Caco-2 (cell line): ENCODE results near the gene SRGAP2C. TPM values are rescaled to one million over a fixed set of nuclear protein-coding genes. Genes with fewer than 3 reads are reported as not detected.
"Not testable (repeated sequence)": the region's sequence is repeated elsewhere in the genome, so short reads cannot be mapped to it uniquely, and the experiment has no call there.

Experiments
- BruUV-seq: library from RNA; stranded (reverse); fragments of 400-500 nt; replicated peaks from 2 replicates; lab custom pipeline; 2021; lab: Mats Ljungman, UMichigan
- CTCF ChIA-PET: fragments of 300-600 bp; sonication (Branson Sonifier 250); formaldehyde crosslinking; loops from one replicate; lab custom pipeline; 2022; ENCODE audit warnings: antibody characterized with exemption; lab: Charles Lee
- POLR2A ChIA-PET: fragments of 300-600 bp; sonication (Branson Sonifier 250); formaldehyde crosslinking; loops from one replicate; lab custom pipeline; 2022; ENCODE audit warnings: antibody characterized with exemption; lab: Charles Lee
- DNase-seq, 2 experiments: peaks; one replicate each; pipeline versions ENCODE4 v3.0.0 to v3.0.0-alpha.2; 2020 to 2022
- H3K27me3 ChIP-seq: replicated peaks from 2 replicates; pipeline ENCODE4 v1.6.0; 2011; ENCODE audit warnings: low read length; ENCODE audit not compliant: control insufficient read depth, insufficient read depth
- H3K36me3 ChIP-seq: 2 replicates; pipeline ENCODE4 v1.5.1; 2011; ENCODE audit warnings: low read length; ENCODE audit not compliant: control insufficient read depth, insufficient read depth
- H3K4me1 ChIP-seq: fragments of 250-450 bp; sonication (Bioruptor Pico); 2 replicates; pipeline ENCODE4 v1.5.1; 2020; ENCODE audit warnings: mild to moderate bottlenecking
- H3K4me3 ChIP-seq: 2 replicates; pipeline ENCODE4 v1.5.1; 2011; ENCODE audit warnings: low read depth, mild to moderate bottlenecking, control low read depth, low read length
- H3K9me3 ChIP-seq: fragments of 250-450 bp; sonication (Bioruptor Pico); 2 replicates; pipeline ENCODE4 v1.5.1; 2020; ENCODE audit warnings: mild to moderate bottlenecking, moderate library complexity
- H3K27ac Mint-ChIP-seq: one replicate; pipeline ENCODE4 v1.8.0; 2022; ENCODE audit warnings: mixed read lengths; ENCODE audit not compliant: unreplicated experiment
- H3K27me3 Mint-ChIP-seq: one replicate; pipeline ENCODE4 v1.8.0; 2022; ENCODE audit warnings: mixed read lengths; ENCODE audit not compliant: insufficient read depth, unreplicated experiment
- H3K36me3 Mint-ChIP-seq: one replicate; pipeline ENCODE4 v1.8.0; 2022; ENCODE audit warnings: mild to moderate bottlenecking, mixed read lengths; ENCODE audit not compliant: insufficient read depth, unreplicated experiment
- H3K4me1 Mint-ChIP-seq: one replicate; pipeline ENCODE4 v1.8.0; 2022; ENCODE audit warnings: low read depth, mixed read lengths; ENCODE audit not compliant: unreplicated experiment
- H3K4me3 Mint-ChIP-seq: one replicate; pipeline ENCODE4 v1.8.0; 2022; ENCODE audit warnings: mild to moderate bottlenecking, moderate library complexity, mixed read lengths; ENCODE audit not compliant: unreplicated experiment
- H3K9me3 Mint-ChIP-seq: one replicate; pipeline ENCODE4 v1.8.0; 2022; ENCODE audit warnings: mixed read lengths; ENCODE audit not compliant: unreplicated experiment
- intact Hi-C: fragments of 100-400 bp; cut with micrococcal nuclease; formaldehyde crosslinking; loops from one replicate; pipeline ENCODE4 v1.10.0; 2022; ENCODE audit not compliant: unreplicated experiment
- total RNA-seq: library from RNA; stranded (reverse); gene quantifications from 2 replicates; pipeline ENCODE4 v1.2.3, GENCODE V29; 2022

Gene SRGAP2C
- total RNA-seq, 1 experiment from 2014 or later: 0.98 TPM

GRCh38 chr1:121186191-121186590 is 1.4 kb downstream of the SRGAP2C start:
- H3K36me3 Mint-ChIP-seq, H3K27ac Mint-ChIP-seq, BruUV-seq, H3K4me1 Mint-ChIP-seq, intact Hi-C loops, DNase-seq, H3K36me3 ChIP-seq, H3K27me3 Mint-ChIP-seq, H3K9me3 ChIP-seq, CTCF ChIA-PET, H3K4me3 Mint-ChIP-seq, H3K4me1 ChIP-seq, POLR2A ChIA-PET, H3K4me3 ChIP-seq, H3K27me3 ChIP-seq, H3K9me3 Mint-ChIP-seq: not testable (repeated sequence)

DNA sequence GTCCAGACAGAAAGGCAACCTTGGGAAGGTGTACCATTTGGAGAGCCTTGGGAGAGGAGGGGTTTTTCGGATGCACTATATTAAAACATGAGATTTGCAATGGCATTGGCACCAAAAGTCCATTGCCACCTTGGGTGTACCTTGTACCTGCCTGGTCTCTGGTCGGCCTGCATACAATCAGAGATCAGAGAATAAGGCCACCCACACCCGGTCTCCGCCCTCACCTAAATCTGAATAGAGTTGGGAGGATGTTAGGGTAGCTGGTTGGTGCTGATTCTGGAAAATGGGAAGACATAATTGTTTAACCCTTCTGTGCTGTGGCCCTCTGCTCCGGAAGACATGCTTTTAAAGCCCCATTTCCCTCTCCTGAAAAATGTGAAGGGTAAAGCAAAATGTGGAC is 3.1 kb downstream of the SRGAP2C start:
- POLR2A ChIA-PET, H3K36me3 ChIP-seq, BruUV-seq, H3K4me1 Mint-ChIP-seq, H3K27me3 ChIP-seq, H3K9me3 ChIP-seq, H3K4me3 ChIP-seq, H3K4me3 Mint-ChIP-seq, DNase-seq, H3K36me3 Mint-ChIP-seq, H3K27ac Mint-ChIP-seq, intact Hi-C loops, H3K4me1 ChIP-seq, CTCF ChIA-PET, H3K9me3 Mint-ChIP-seq, H3K27me3 Mint-ChIP-seq: not testable (repeated sequence)

- H3K36me3 Mint-ChIP-seq, H3K4me3 Mint-ChIP-seq, BruUV-seq, POLR2A ChIA-PET, H3K36me3 ChIP-seq, H3K4me1 Mint-ChIP-seq, H3K4me3 ChIP-seq, intact Hi-C loops, H3K27ac Mint-ChIP-seq, CTCF ChIA-PET, DNase-seq, H3K9me3 Mint-ChIP-seq, H3K4me1 ChIP-seq, H3K27me3 ChIP-seq, H3K27me3 Mint-ChIP-seq, H3K9me3 ChIP-seq: not testable (repeated sequence)
These were observed 7.7 kb downstream of the SRGAP2C start for GRCh38 chr1:121192512-121192911.

DNA sequence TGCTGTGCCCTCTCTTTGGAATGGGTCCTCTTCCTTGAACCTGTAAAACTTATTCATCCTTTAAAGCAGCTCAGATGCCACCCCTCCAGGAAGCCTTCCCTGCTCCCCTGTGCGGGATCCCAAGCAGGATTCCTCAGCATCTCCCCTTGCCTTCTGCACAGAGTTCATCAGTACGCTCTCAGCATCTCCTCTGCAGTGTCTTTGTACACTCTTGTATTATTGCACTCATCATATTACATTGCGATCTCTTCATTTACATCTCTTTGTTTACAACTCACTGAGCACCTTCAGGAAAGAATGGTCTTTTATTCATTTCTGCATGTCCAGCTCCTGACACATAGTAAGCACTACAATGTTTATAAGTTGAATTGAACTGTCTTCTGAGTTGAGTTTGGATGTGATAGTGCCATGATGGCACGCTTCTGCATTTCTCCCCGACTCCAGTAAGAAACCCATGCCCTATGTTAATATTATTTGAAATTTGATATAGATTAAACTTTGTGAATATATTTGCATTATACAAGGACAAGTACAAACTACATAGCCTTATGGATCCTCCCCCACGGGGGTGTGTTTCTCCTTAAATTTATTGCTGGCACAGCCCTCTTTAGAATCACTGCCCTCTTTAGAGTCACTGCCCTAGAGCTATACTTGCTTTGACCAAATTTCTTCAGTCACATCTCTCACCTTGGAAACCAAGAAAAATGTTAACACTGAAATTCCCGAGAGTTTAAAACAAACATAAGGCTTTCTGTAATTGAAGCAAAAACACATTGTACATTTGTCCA is 12.5 kb downstream of the SRGAP2C start:
- H3K27me3 Mint-ChIP-seq, DNase-seq, H3K36me3 ChIP-seq, H3K4me1 Mint-ChIP-seq, H3K4me3 Mint-ChIP-seq, H3K9me3 Mint-ChIP-seq, H3K4me3 ChIP-seq, H3K27me3 ChIP-seq, intact Hi-C loops, BruUV-seq, H3K27ac Mint-ChIP-seq, H3K4me1 ChIP-seq, POLR2A ChIA-PET, CTCF ChIA-PET, H3K36me3 Mint-ChIP-seq, H3K9me3 ChIP-seq: not testable (repeated sequence)

DNA sequence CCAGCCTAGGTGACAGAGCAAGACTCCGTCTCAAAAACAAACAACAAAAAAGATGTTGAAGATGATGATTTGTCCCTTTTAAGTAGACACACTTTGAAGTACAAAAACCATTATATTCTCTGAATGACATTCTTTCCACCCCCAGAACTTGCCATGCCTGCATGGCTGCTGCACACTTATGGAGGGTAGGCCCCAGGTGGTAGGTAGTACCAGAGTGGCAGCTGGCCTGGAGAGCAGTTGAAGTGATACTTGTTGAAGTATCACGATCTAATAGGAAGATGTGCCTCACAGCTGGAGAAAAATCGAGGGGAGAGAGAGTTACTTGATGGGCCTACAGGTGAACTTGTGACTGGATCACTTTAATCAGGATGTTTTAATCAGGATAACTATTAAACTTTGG is 15.0 kb downstream of the SRGAP2C start:
- H3K36me3 ChIP-seq, BruUV-seq, H3K4me1 Mint-ChIP-seq, DNase-seq, H3K27ac Mint-ChIP-seq, H3K4me3 ChIP-seq, H3K4me1 ChIP-seq, H3K36me3 Mint-ChIP-seq, CTCF ChIA-PET, H3K27me3 ChIP-seq, H3K27me3 Mint-ChIP-seq, H3K4me3 Mint-ChIP-seq, H3K9me3 Mint-ChIP-seq, H3K9me3 ChIP-seq, intact Hi-C loops, POLR2A ChIA-PET: not testable (repeated sequence)

GRCh38 chr1:121200232-121200631 is 15.5 kb downstream of the SRGAP2C start:
- H3K4me1 ChIP-seq, H3K4me3 ChIP-seq, intact Hi-C loops, H3K36me3 Mint-ChIP-seq, H3K27me3 ChIP-seq, H3K4me1 Mint-ChIP-seq, H3K27me3 Mint-ChIP-seq, BruUV-seq, H3K9me3 Mint-ChIP-seq, POLR2A ChIA-PET, DNase-seq, H3K4me3 Mint-ChIP-seq, CTCF ChIA-PET, H3K27ac Mint-ChIP-seq, H3K36me3 ChIP-seq, H3K9me3 ChIP-seq: not testable (repeated sequence)
